WERI-Rb-1 (cell line): ENCODE data around the gene GFM1.

Experiments
- DNase-seq: peaks from one replicate; pipeline ENCODE4 v3.0.0-alpha.2; 2020
- H3K27ac ChIP-seq: fragments of 250-450 bp; sonication (Bioruptor Pico); 2 replicates; pipeline ENCODE4 v1.5.1; 2020; ENCODE audit warnings: mild to moderate bottlenecking, moderate library complexity
- H3K27me3 ChIP-seq: fragments of 250-450 bp; sonication (Bioruptor Pico); 2 replicates; pipeline ENCODE4 v1.5.1; 2021; ENCODE audit warnings: mild to moderate bottlenecking, low read depth, moderate library complexity; ENCODE audit not compliant: insufficient read depth, severe bottlenecking
- H3K36me3 ChIP-seq: fragments of 250-450 bp; sonication (Bioruptor Pico); 2 replicates; pipeline ENCODE4 v1.5.1; 2020; ENCODE audit warnings: mild to moderate bottlenecking, moderate library complexity
- H3K4me3 ChIP-seq: 2 replicates; pipeline ENCODE4 v1.5.1; 2011; ENCODE audit warnings: low read depth, mild to moderate bottlenecking, control low read depth, low read length
- H3K9me3 ChIP-seq: fragments of 250-450 bp; sonication (Bioruptor Pico); 2 replicates; pipeline ENCODE4 v1.5.1; 2021; ENCODE audit warnings: mild to moderate bottlenecking, moderate library complexity; ENCODE audit not compliant: severe bottlenecking
- TF ChIP-seq, protein P1 (sequence below): IDR thresholded peaks from 2 replicates; pipeline ENCODE4 v1.5.1; 2011; ENCODE audit warnings: low read depth, mild to moderate bottlenecking, control low read depth, inconsistent platforms, low read length

The GFM1 gene

GRCh38 chr3:158631981-158632380 is 12.3 kb upstream of the GFM1 start:
- no peak for DNase-seq
- no peak overlapping the region for H3K4me3 ChIP-seq
- H3K36me3 ChIP-seq, result no peaks in the 10 kb centered on the region
- no peak overlapping the region for H3K27ac ChIP-seq
- TF ChIP-seq, protein P1, sequence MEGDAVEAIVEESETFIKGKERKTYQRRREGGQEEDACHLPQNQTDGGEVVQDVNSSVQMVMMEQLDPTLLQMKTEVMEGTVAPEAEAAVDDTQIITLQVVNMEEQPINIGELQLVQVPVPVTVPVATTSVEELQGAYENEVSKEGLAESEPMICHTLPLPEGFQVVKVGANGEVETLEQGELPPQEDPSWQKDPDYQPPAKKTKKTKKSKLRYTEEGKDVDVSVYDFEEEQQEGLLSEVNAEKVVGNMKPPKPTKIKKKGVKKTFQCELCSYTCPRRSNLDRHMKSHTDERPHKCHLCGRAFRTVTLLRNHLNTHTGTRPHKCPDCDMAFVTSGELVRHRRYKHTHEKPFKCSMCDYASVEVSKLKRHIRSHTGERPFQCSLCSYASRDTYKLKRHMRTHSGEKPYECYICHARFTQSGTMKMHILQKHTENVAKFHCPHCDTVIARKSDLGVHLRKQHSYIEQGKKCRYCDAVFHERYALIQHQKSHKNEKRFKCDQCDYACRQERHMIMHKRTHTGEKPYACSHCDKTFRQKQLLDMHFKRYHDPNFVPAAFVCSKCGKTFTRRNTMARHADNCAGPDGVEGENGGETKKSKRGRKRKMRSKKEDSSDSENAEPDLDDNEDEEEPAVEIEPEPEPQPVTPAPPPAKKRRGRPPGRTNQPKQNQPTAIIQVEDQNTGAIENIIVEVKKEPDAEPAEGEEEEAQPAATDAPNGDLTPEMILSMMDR, result no peak
- no peaks in the 10 kb centered on the region for H3K27me3 ChIP-seq
- no peaks in the 10 kb centered on the region for H3K9me3 ChIP-seq

GRCh38 chr3:158640646-158641045 is 3.7 kb upstream of the GFM1 start:
- H3K4me3 ChIP-seq, result no peak overlapping the region
- no peaks in the 10 kb centered on the region for H3K9me3 ChIP-seq
- H3K27ac ChIP-seq, result no peak overlapping the region
- H3K36me3 ChIP-seq, result no peaks in the 10 kb centered on the region
- DNase-seq, result no peak
- TF ChIP-seq, protein P1, result no peak
- no peaks in the 10 kb centered on the region for H3K27me3 ChIP-seq

DNA sequence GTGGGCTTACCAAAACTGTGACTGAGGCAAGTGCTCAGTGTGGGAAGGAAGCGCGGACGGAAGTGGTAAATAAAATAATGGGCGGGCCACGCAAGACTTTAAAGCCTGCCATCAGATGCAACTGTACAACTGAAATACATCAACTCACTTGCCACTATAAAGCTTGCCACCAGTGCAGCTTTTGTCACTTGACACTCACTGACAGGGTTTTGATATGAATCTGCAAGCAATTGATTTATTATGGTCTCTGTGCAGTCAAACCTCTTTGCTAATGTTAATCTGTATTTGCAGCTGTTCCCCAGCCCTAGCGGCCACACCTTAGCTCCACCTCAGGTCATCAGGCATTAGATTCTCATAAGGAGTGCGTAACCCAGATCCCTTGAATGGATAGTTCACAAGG is 2.3 kb upstream of the GFM1 start:
- H3K9me3 ChIP-seq, result no peaks in the 10 kb centered on the region
- H3K27me3 ChIP-seq, result no peaks in the 10 kb centered on the region
- TF ChIP-seq, protein P1, result no peak

DNA sequence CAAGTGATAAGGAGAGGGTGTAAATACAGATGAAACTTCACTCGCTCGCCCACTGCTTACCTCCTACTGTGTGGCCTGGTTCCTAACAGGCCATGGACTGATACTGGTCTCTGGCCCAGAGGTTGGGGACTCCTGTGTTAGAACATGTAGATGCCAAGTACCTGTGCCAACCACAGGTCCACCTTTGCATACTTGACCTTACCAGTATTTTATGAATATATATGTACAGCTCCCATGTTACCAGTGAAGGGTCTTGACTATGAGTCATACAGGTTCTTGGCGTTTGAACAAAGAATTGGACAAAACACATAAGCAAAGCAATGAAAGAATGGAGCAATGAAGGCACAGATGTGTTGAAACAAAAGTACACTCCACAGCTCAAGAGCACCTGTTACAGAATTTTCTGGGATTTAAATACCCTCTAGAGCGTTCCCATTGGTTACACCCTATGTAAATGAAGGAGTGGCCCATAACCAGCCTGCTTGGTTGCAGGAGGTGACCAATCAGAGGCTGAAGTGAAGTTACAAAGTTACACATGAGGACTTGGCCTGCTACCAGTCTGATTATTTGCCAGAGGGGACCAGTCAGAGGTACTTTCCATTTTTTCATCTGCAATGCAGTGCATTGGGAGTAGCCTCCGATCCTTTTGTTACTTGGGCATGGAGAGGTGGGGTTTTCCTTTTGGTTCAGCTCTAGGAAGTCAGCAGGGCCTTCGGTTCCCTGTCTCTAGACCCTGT is 1.7 kb upstream of the GFM1 start:
- no peak for DNase-seq
- TF ChIP-seq, protein P1, result no peak
- H3K27ac ChIP-seq, result no peak overlapping the region
- H3K36me3 ChIP-seq, result peaks cover 16% of the 10 kb centered on the region
- H3K4me3 ChIP-seq, result no peak overlapping the region
- no peaks in the 10 kb centered on the region for H3K27me3 ChIP-seq
- no peaks in the 10 kb centered on the region for H3K9me3 ChIP-seq

More for the DNA sequence above, 2.3 kb upstream of the GFM1 start:
- no peak for DNase-seq
- no peak overlapping the region for H3K4me3 ChIP-seq
- peaks cover 11% of the 10 kb centered on the region for H3K36me3 ChIP-seq
- H3K27ac ChIP-seq, result no peak overlapping the region

- H3K4me3 ChIP-seq, result no peak overlapping the region
- no peak overlapping the region for H3K27ac ChIP-seq
- DNase-seq, result no peak
- TF ChIP-seq, protein P1, result no peak
- peaks cover 40% of the 10 kb centered on the region for H3K36me3 ChIP-seq
- no peaks in the 10 kb centered on the region for H3K27me3 ChIP-seq
- H3K9me3 ChIP-seq, result no peaks in the 10 kb centered on the region
These were observed 5.5 kb downstream of the GFM1 start for GRCh38 chr3:158649791-158650190.

GRCh38 chr3:158651192-158651591 is 6.9 kb downstream of the GFM1 start:
- DNase-seq, result no peak
- Histone ChIP-seq H3K36me3 (peaks cover 47% of the 10 kb centered on the region), H3K9me3 (no peaks in the 10 kb centered on the region), H3K4me3 (no peak overlapping the region), H3K27me3 (no peaks in the 10 kb centered on the region), H3K27ac (no peak overlapping the region)
- TF ChIP-seq, protein P1, result no peak
